NOMO-1 treated with DMSO at 0.1 percent for 48 hours (cell line): ENCODE measurements around the gene KBTBD12.
A peak's percentile ranks its signal among the peaks of the same experiment; 100 is the strongest.

Experiments used
- DNase-seq: peaks from one replicate; lab custom pipeline; 2025; ENCODE audit not compliant: unreplicated experiment; lab: John Stamatoyannopoulos, UW

Gene KBTBD12

GRCh38 chr3:127951276-127951675, 36.2 kb downstream of the KBTBD12 start:
- DNase-seq = no peak

- no peak for DNase-seq
These were observed 38.3 kb downstream of the KBTBD12 start for GRCh38 chr3:127953091-127954035.

GRCh38 chr3:127954640-127955039, 39.6 kb downstream of the KBTBD12 start:
- DNase-seq = no peak

GRCh38 chr3:127955728-127956127, 40.7 kb downstream of the KBTBD12 start:
- no peak for DNase-seq

GRCh38 chr3:127959041-127959440, 44.0 kb downstream of the KBTBD12 start:
- DNase-seq = no peak

GRCh38 chr3:127959873-127960272, 44.8 kb downstream of the KBTBD12 start:
- DNase-seq = peak; percentile 9

GRCh38 chr3:127960421-127960965, 45.5 kb downstream of the KBTBD12 start:
- DNase-seq = no peak

- DNase-seq = no peak
These were observed 46.1 kb downstream of the KBTBD12 start for GRCh38 chr3:127961124-127961523.

GRCh38 chr3:127961963-127962362, 46.9 kb downstream of the KBTBD12 start:
- no peak for DNase-seq

GRCh38 chr3:127962937-127963336, 47.9 kb downstream of the KBTBD12 start:
- peak; percentile 12 for DNase-seq

GRCh38 chr3:127964053-127964452, 49.0 kb downstream of the KBTBD12 start:
- DNase-seq = no peak

GRCh38 chr3:127964816-127965215, 49.8 kb downstream of the KBTBD12 start:
- no peak for DNase-seq

GRCh38 chr3:127967316-127967715, 52.3 kb downstream of the KBTBD12 start:
- DNase-seq = no peak

GRCh38 chr3:127970966-127971592, 56.0 kb downstream of the KBTBD12 start:
- peak; percentile 55 for DNase-seq

GRCh38 chr3:127974226-127974625, 59.2 kb downstream of the KBTBD12 start:
- no peak for DNase-seq

- DNase-seq = peak; percentile 33
These were observed 60.4 kb downstream of the KBTBD12 start for GRCh38 chr3:127975153-127976029.

GRCh38 chr3:127978636-127979035, 63.6 kb downstream of the KBTBD12 start:
- DNase-seq = no peak

GRCh38 chr3:127979473-127979872, 64.4 kb downstream of the KBTBD12 start:
- no peak for DNase-seq

- DNase-seq = no peak
These were observed 66.1 kb downstream of the KBTBD12 start for GRCh38 chr3:127981097-127981496.

GRCh38 chr3:127982155-127982554, 67.1 kb downstream of the KBTBD12 start:
- no peak for DNase-seq
